GM18861 (cell line): ENCODE results near the gene MGP.

ENCODE experiments used
- ATAC-seq: cut with Tn5 transposase; IDR thresholded peaks from one replicate; pipeline ENCODE4 v1.9.1; 2021; ENCODE audit not compliant: unreplicated experiment

The MGP gene

DNA sequence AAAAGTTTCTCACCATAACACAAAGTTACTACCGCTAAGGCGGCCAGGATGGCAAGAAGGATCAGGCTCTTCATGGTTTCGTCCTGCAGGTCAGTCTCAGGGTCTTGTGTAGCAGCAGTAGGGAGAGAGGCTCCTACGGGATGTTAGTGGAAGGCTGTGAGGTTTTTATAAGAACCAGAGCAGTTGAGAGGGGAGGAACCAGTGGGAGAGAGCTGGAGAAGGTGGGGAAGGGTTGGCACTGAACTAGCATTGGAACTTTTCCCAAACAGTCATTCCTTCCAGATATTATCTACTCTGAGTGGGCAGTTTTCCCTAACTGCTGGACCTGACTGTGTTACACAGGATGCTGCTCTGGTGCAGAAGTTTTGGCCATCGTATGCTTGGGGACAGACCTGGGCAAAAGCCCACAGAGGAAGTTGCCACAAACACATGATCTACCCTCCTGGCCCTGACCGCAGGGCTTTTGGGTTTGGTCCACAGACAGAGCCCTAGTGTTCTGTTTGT is at the start of gene MGP:
MGP (minus strand) TSS at position 137 of the 504 bp plus-strand sequence; CDS start at position 74, 63 bp downstream.
- no peak for ATAC-seq

DNA sequence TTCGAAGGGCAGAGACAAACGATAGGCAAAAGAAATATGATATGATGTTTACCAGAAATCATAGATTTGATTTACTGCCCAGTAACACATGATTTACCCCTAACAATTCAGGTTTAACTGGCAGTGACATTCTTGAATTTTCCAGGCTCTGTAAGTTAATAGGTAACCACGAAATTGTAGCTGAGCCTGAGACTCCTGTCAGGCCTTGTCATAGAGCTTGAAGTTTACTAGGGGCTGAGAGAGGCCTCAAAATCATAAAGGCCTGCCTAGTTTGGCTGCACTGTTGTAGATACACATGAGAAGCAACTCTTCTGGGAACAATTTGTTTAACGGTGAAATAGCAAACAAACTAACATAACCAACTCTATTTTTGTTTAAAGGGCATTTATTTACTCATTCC is 49.4 kb upstream of the MGP start:
- no peak for ATAC-seq

DNA sequence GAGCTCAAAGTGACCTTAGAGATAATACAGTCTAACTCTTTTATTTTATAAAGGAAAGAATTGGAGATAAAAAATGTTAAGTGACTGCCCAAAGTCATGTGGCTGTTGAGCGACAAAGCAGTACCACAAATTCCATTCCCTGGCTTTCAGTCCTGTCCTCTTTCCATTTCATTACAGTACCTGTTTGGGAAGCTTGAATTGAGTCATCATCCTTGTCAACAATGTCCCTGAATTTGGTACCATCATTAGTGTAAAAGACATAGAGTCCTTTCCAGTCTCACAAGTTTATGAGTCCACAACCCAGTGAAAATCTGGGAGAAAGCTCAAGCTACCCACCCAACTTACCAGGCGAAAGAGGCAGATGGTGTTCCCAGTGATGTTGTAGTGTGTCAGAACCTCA is 48.9 kb upstream of the MGP start:
- no peak for ATAC-seq

DNA sequence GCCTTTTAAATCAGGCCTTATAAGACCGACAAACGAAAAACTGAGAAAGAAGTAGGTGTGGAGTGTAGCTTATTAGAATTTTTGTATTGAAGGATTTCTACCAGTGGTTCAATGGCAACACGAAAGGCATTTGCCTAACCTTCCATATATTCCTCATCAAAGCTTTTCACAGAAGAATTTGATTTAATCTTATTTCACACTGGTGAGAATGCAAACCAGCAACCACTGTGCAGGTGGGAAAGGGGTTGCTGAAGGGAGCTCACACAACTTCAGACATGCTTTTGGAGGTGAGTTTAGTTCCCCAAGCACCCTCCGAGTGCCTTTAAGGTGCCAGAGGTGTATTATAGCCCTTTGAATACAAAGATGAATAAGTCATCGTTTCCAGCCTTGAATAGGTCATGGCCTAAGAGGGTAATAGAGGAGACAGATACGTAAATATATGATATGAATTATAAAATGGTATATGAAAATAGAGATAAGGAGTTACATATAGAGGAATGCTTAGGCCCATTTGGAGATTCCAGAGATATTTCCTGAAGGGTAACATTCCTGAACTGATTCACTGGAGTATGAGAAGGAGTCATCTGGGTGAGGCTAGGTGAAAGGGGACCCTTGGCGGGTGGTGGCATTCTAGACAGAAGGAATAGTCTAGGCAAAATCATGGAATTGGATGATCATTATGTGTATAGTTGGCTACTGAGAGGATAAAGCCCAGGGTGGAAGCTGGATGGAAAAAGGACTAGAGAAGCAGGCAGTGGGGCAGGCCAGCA is 46.3 kb upstream of the MGP start:
- no peak for ATAC-seq

DNA sequence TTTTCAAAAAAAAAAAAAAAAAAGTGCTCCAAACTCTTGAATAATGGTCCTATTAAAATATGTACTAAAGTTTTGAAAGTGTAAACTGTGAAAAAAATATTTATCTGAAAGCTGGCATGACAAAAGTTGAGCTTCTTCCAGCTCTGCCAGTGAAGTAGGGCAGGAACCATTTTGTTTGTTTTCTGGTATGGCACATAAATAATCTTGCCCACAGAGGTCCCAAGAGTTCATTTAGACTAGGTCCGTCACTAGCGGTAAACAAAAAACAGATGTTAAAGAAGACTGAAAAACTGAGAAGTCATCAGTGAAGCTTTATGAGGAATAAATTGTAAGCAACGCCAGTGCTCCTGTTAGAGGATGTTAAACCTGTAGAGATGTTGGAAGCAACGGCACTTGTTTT is 45.7 kb upstream of the MGP start:
- no peak for ATAC-seq

DNA sequence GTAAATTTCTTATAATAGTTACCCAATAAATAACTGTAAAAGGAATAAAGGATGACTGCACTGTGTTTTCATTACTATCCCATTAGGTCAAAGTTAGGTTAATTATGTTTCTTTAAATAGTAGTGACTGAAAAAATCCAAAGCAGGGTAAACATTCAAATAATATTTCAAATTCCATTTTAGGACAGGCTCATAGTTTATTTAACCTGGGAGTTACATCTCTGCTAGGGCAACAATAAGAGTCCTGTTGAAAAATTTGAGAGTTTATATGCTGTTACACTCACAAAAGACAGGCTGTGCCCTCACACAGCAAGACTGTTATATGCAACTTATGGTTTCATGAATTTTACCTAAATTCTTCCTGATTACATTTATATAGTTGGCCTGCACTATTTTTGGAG is 44.6 kb upstream of the MGP start:
- no peak for ATAC-seq

DNA sequence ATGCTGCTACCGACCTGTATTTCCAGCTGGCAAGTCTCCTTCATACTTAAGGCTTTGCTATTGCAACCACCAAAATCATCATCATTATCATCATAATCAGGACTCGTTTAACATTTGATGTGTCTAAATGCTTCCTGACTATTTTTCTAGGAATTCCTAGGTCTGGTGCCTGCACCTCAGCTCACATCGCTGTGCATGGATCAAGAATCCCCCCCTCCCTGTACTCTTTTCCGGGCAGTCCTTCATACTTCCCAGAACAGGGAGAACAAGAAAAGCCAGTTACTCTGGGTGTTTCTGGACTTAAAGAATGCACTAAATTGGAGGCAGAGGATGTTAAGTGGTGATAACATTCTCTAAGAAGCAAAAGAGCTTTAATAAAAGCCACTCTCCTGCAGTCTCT is 43.3 kb upstream of the MGP start:
- ATAC-seq, result no peak

DNA sequence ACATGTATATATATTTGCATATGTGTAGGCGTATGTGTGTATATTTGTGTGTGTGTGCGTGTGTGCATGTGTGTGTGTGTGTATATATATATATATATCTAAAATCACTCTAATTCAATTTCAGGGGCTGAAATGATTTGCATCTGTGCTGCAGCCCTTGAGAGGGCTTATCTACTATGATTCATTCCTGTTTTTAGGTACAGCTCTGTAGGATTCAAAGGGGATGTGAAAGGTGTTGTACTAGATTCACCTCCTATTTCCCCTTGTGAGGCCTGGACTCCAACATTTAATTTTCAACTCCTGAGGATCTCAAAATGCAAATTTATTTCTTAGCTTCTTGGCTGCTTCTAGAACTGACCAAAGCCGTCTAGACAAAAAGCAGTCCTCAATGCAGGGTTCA is 41.6 kb upstream of the MGP start:
- ATAC-seq, result no peak

DNA sequence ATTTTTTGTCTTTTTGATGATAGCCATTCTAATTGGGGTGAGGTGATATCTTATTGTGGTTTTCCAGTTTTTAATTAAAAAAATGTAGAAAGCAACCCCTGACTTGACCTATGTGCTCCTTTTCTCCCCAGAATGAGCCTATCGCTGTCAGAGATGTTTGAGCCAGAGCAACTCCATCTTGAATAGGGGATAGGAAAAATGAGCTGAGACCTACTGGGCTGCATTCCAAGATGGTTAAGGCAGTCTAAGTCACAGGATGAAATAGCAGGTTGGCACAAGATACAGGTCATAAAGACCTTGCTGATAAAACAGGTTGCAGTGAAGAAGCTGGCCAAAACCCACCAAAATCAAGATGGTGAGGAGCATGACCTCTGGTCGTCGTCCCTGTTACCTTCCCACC is 38.9 kb upstream of the MGP start:
- ATAC-seq, result no peak

DNA sequence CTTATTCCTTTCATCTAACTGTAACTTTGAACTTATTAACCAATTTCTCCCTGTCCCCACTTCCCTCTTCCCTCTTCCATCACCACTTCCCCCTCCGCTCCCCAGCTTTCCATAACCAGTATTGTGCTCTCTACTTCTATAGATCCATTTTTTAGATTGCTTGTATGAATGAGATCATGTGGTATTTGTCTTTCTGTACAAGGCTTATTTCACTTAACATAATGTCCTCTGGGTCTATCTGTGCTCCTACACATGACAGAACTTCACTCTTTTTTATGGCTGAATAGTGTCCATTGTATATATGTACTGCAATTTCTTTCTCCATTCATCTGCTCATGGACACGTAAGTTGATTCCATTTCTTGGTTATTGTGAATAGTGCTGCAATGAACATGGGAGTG is 38.3 kb upstream of the MGP start:
- ATAC-seq, result no peak

DNA sequence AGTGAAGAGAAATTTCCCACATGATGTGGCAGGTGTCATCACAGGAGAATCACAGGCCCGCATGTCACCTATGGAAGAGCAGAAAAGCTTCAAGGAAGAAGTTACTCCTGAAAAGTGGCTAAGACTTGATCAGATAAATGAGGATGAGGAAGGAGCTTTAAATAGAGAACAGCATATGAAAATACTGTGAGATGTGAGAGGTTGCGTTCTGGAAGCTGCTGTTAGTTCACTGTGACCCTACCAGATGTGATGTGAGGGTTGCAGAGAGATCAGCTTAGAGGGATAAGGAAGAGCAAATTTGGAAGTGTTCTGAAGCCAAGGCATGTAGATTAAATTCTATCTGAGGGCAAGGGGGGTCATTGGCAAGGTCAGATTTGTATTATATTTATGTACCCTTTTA is 35.6 kb upstream of the MGP start:
- no peak for ATAC-seq

DNA sequence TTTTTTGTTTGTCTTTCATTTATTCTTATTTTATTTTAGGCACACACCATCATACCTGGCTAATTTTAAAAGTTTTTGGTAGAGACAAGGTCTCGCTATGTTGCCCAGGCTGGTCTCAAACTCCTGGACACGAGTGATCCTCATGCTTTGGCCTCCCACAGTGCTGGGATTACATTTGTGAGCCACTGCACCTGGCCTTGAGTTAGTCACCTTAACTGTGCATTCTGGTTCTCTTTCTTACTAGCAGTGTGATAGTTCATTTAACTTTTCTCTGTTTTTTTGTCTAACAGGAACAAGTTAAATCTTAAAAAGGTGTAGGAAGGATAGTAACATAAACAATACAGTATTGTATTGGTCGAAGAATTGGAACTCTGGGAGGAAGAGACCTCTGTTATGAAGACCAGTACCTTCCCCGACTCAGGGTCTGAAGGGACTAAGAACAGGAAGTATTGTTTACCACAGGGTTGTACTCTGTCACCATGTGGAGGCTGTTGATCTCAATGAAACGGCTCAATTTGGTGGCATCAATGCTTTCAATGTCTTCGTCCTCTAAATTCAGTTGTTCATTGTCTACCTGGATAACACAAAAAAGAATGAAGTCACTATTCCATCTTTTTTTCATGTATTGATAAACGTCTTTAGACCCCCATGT is 34.9 kb upstream of the MGP start:
- no peak for ATAC-seq

DNA sequence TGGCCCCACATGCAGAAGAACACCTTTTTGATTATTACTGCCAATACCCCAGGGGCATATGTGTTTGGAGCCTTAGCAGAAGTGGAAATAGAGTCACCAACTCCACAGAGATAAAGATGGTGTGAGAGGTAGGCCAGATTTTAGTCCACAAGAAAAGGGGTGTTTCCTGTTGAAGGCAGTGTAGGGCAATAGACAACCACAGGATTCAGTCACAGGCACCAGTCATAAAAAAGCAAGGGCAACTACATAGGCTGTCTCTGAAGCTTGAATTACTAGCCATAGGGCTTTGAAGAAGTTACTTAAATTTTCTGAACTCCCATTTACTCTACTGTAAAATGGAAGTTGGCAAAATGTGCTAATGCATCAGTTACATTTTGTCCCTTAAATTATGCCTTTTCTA is 33.8 kb upstream of the MGP start:
- ATAC-seq, result no peak

DNA sequence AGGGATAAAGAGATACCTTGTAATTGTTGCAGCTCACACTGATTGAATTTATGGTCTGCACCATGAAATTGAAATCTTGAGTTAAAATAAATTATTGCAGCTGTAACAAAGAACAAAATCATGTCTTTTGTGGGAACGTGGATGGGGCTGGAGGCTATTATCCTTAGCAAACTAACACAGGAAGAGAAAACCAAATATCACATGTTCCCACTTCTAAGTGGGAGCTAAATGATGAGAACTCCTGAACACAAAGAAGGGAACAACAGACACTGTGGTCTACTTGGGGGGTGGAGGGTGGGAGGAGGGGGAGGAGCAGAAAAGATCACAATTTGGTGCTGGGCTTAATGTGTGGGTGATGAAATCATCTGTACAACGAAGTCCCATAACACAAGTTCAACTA is 30.1 kb upstream of the MGP start:
- no peak for ATAC-seq

DNA sequence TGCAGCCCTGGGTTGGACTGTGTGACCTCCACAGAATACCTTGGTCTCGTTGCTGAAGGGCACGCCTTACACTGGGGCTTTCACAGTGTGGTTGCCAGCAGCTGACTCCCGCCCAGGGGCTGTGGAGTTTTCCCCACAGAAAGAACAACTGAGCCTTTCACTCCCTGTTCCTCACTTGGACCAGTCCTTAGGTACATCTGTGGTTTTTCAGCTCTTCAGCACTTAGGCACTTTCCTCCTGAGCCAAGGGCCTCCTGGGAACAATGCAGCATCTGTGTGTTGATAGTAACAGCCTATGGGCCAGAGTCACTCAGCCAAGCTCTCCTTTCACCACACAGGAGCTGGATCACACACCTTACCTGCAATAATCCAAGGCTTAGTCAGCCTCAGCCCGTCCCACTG is 27.7 kb upstream of the MGP start:
- ATAC-seq, result no peak

DNA sequence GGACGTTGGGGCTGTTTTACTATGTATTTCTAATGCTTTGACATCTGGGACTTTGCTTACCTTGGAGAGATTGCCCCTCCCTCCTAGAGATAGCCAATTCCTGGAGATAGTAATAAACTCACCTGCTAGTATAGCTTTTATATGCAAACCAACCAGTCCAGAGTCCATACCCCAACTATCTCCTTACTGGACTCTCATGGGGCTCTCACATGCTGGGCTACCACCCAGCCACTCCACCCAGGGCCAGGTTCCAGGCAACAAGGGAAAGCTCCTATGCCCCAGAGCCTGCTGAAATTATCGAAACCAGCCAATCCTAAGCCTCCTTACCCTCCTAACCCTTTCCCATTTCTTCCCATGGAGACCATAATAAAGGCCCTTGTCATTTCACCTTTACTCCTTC is 25.5 kb upstream of the MGP start:
- no peak for ATAC-seq

DNA sequence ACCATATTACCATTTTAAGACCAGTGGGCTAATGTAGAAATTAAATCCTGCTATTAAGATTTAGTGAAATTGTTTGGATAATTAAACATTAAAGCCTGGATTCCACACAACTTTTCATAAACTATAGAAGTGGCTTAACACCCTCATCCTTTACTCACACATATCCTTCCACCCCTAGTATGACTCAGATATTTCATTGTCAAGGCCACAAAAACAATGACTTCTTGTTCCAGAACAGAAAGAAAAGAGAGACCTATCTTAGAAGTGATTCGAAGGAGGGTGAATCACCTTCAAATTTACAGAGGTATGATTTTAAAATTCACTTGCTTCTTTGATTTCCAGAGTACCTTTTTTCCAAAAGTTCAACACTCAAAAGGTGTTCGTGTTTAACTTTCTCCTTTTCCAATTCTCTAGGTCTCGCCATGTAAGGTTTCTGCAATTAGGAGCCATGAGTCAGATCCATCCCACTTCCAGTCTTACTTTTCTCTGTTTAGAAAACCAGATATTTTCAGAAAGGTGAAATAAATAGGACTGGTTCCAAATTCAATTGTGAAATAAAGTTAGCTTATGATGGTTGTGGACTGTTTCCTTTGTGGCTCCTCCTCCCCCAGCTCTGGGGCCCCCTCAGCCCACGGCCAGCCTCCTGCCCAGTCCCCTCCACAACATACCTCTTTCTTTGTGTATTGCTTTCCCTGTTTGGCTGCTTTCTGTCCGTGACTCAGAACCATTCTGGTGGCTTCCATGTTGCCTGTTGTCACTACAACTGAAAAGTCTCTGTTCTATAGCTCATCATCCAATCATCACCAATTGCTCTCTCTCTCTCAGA is 24.6 kb upstream of the MGP start:
- no peak for ATAC-seq

DNA sequence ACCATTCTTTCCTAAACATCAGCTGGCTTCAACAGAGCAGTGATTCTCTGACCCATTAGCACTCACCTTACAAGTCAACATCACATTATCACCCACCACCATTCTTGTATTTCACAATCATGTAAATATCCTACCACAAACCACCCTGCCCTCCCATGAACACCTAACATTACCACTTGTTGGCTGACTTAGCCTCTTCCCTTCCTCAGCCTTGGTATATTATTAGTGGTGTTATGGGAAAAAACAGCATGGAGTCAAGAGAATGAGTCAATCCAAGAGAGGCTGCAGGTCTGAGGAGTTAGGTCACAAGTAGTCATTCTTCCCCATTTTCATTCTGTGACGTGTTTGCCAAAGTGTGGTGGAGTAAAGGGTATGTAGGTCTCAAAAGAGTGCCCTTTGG is 22.3 kb upstream of the MGP start:
- no peak for ATAC-seq

DNA sequence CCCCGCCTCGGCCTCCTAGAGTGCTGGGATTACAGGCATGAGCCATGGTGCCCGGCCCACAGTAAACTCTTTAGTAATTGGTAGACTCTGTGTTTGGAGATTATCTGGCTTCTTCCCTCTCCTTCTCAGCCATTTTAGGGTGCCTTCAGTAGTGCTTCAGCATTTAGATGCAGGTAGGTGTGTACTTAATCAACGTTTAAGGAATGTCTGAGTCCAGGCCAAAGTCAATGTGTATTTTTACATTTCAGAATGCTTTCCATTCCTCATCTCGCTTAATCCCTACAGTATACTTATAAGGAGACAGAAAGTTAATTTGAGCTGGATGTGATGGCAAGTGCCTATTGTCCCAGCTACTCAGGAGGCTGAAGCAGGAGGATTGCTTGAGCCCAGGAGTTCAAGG is 20.5 kb upstream of the MGP start:
- ATAC-seq, result no peak

DNA sequence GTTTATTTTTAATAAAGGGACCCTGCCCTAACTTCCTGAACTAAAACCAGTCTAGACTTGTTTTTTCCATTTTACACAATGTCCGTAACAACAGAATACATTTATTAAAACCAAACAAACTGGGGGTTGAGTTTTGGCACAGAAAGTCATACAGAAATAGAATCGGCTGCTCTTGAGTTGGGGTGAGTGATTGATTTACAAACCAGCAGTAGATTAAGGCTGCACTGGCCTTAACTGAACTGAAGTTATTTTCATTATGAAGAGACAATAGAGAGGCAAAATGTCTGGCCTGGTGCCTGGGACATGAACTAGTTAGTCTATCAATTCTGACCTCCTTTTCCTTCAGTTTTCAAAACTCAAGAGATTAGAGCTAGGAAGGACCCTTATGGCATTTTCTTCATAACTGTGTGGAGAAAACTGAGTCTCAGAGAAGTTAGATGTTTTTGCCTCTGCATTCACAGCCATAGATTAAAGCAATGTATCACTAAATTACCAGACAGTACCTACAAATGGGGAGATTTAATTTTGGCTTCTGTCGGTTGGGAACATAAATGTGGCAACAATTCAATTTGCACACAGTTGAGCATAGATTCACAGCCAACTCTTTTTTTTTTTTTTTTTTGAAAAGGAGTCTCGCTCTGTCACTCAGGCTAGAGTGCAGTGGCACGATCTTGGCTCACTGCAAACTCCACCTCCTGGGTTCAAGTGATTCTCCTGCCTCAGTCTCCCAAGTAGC is 19.8 kb upstream of the MGP start:
- no peak for ATAC-seq

DNA sequence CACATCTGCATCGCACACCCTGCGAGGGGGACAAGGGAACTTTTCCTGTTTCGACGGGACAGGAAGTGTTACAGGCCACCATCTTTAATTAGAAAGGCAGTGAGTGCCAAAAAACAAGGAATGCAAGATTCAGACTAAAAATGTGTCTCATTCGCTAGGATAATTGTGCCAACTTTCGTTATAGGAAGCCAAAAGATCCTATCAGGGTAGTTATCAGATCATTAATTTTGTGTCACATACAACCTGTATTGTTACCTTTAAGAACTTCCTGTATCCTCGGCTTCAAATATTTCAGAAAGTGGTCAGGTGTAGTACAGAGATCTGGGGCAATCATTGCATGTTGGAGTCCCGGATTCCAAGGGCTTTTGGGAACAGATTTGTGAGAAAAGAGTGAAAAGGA is 19.2 kb upstream of the MGP start:
- no peak for ATAC-seq
